Kidney epithelial cell (primary cell): ENCODE measurements around the gene PLCE1. TPM values are rescaled to one million over a fixed set of nuclear protein-coding genes. Genes with fewer than 3 reads are reported as not detected.

Experiments used
- DNase-seq: peaks from one replicate; pipeline ENCODE4 v3.0.0-alpha.2; 2010; ENCODE audit warnings: low read depth
- H3K27me3 ChIP-seq: 2 replicates; pipeline ENCODE4 v1.6.0; 2011; ENCODE audit warnings: low read length; ENCODE audit not compliant: control insufficient read depth, insufficient read depth
- H3K36me3 ChIP-seq: 2 replicates; pipeline ENCODE4 v1.5.1; 2011; ENCODE audit warnings: low read length; ENCODE audit not compliant: control insufficient read depth, insufficient read depth
- H3K4me3 ChIP-seq: 2 replicates; pipeline ENCODE4 v1.5.1; 2011; ENCODE audit warnings: low read depth, mild to moderate bottlenecking, control low read depth, low read length
- CTCF ChIP-seq: IDR thresholded peaks from 2 replicates; pipeline ENCODE4 v1.5.1; 2011; ENCODE audit warnings: mild to moderate bottlenecking, moderate library complexity, low read length, control low read depth, inconsistent platforms; ENCODE audit not compliant: insufficient read depth, poor library complexity, severe bottlenecking
- total RNA-seq: library from RNA; depleted of rRNA; stranded (reverse); fragments of >200 nt; gene quantifications from 2 replicates; pipeline ENCODE4 v1.2.3, GENCODE V29; 2015

The PLCE1 gene
- total RNA-seq, 1 donor from 2014 or later, result 0.84 TPM

- TF ChIP-seq CTCF, result no peak
- DNase-seq, result no peak
- H3K4me3 ChIP-seq, result no peak overlapping the region
- H3K27me3 ChIP-seq, result peaks cover 3% of the 10 kb centered on the region
- no peaks in the 10 kb centered on the region for H3K36me3 ChIP-seq
Measured at GRCh38 chr10:93995182-93995581, 1.5 kb downstream of the PLCE1 start.

GRCh38 chr10:93995598-93996271 lies 2.0 kb downstream of the PLCE1 start:
- no peaks in the 10 kb centered on the region for H3K36me3 ChIP-seq
- no peak for TF ChIP-seq CTCF
- no peak overlapping the region for H3K4me3 ChIP-seq
- no peak for DNase-seq
- H3K27me3 ChIP-seq, result peaks cover 3% of the 10 kb centered on the region

GRCh38 chr10:93996551-93996950 lies 2.8 kb downstream of the PLCE1 start:
- TF ChIP-seq CTCF, result no peak
- no peaks in the 10 kb centered on the region for H3K36me3 ChIP-seq
- no peak overlapping the region for H3K4me3 ChIP-seq
- H3K27me3 ChIP-seq, result peaks cover 3% of the 10 kb centered on the region
- no peak for DNase-seq

- no peak for DNase-seq
- H3K36me3 ChIP-seq, result no peaks in the 10 kb centered on the region
- no peak overlapping the region for H3K4me3 ChIP-seq
- TF ChIP-seq CTCF, result no peak
- H3K27me3 ChIP-seq, result peaks cover 3% of the 10 kb centered on the region
Measured at GRCh38 chr10:93997546-93997945, 3.8 kb downstream of the PLCE1 start.

- H3K27me3 ChIP-seq, result no peaks in the 10 kb centered on the region
- TF ChIP-seq CTCF, result no peak
- DNase-seq, result no peak
- no peaks in the 10 kb centered on the region for H3K36me3 ChIP-seq
- no peak overlapping the region for H3K4me3 ChIP-seq
Measured at GRCh38 chr10:93999401-93999851, 5.7 kb downstream of the PLCE1 start.

GRCh38 chr10:94000638-94001415 lies 7.1 kb downstream of the PLCE1 start:
- no peaks in the 10 kb centered on the region for H3K27me3 ChIP-seq
- H3K36me3 ChIP-seq, result no peaks in the 10 kb centered on the region
- TF ChIP-seq CTCF, result no peak
- no peak for DNase-seq
- H3K4me3 ChIP-seq, result no peak overlapping the region
